Vagina (tissue), 2 donors: ENCODE results near the gene NXF3. TPM values are rescaled to one million over a fixed set of nuclear protein-coding genes. Genes with fewer than 3 reads are reported as not detected.

Source experiments
- DNase-seq, 2 donors: peaks; one replicate each; pipeline ENCODE4 v3.0.0-alpha.2; 2017; ENCODE audit errors: extremely low spot score in 2 of 2
- H3K27ac ChIP-seq: fragments of 200-600 bp; sonication (generic); one replicate; pipeline ENCODE4 v1.5.1; 2019
- H3K27me3 ChIP-seq: fragments of 200-600 bp; sonication (generic); one replicate; pipeline ENCODE4 v1.5.1; 2019
- H3K36me3 ChIP-seq, 2 donors: fragments of 200-600 bp; sonication (generic); one replicate each; pipeline ENCODE4 v1.5.1; 2017 to 2019
- H3K4me1 ChIP-seq: fragments of 200-600 bp; sonication (generic); one replicate; pipeline ENCODE4 v1.5.1; 2019
- H3K4me3 ChIP-seq, 2 donors: fragments of 200-600 bp; sonication (generic); 1 replicate in 1 of 2; 2 replicates in 1 of 2; pipeline ENCODE4 v1.5.1; 2016 to 2019
- H3K9me3 ChIP-seq: fragments of 200-600 bp; sonication (generic); one replicate; pipeline ENCODE4 v1.5.1; 2019
- CTCF ChIP-seq, 3 experiments: fragments of 450-650 bp in 2 of 3; fragments of 200-600 bp in 1 of 3; sonication (generic) in 1 of 3; IDR thresholded peaks; one replicate each; pipeline ENCODE4 v1.5.1; 2017 to 2019; ENCODE audit warnings: antibody characterized with exemption in 3 of 3, mild to moderate bottlenecking in 2 of 3, moderate library complexity in 2 of 3
- POLR2A ChIP-seq, 2 donors: fragments of 450-650 bp; IDR thresholded peaks; one replicate each; pipeline ENCODE4 v1.6.1; 2017; ENCODE audit warnings: antibody characterized with exemption in 2 of 2, mild to moderate bottlenecking in 2 of 2, moderate library complexity in 2 of 2
- POLR2AphosphoS5 ChIP-seq, 2 donors: sonication (generic); formaldehyde crosslinking; IDR thresholded peaks; one replicate each; pipeline ENCODE4 v1.9.0; 2017; ENCODE audit warnings: antibody characterized with exemption in 2 of 2, mild to moderate bottlenecking in 2 of 2, low read depth in 1 of 2; ENCODE audit not compliant: insufficient read depth in 1 of 2
- intact Hi-C: fragments of 100-400 bp; cut with DNase I; formaldehyde crosslinking; loops from one replicate; pipeline ENCODE4 v1.15.1; 2023
- total RNA-seq: library from RNA; depleted of rRNA; stranded (reverse); fragments of >200 nt; gene quantifications from one replicate; pipeline ENCODE4 v1.2.3, GENCODE V29; 2016

Gene NXF3
- total RNA-seq, 1 donor from 2014 or later: not detected

GRCh38 chrX:103101299-103102042 is 8.5 kb upstream of the NXF3 start:
- no peak overlapping the region for H3K4me3 ChIP-seq
- H3K36me3 ChIP-seq: no peaks in the 10 kb centered on the region
- no peaks in the 10 kb centered on the region for H3K9me3 ChIP-seq
- H3K27ac ChIP-seq: no peak overlapping the region
- TF ChIP-seq POLR2AphosphoS5 (IDR thresholded peaks at IDR 0.05; ENCODE audit: insufficient read depth in 1 of 2, low read depth in 1 of 2) (no peak), POLR2A (IDR thresholded peaks at IDR 0.05) (no peak), CTCF (IDR thresholded peaks at IDR 0.05) (no peak)
- H3K27me3 ChIP-seq: no peaks in the 10 kb centered on the region
- intact Hi-C loops: no loop called here
- no peaks in the 10 kb centered on the region for H3K4me1 ChIP-seq
- no peak for DNase-seq

DNA sequence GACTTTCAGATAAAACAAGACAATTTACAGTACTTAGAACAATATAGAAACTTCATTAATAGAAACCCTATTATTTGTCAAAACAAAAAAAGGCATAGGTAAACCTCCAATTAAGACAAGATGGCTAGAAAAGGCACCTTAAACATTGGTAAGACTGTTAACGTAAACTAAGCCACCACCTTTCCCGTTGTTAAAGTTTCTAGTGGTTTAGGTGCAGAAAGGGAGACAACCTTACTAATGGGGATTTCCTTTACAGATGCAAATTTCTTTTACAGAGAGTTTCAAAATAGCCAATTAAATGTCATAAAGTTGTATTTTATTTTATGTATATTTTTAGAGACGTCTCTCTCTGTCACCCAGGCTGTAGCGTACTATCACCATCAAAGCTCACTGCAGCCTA is 7.5 kb upstream of the NXF3 start:
- H3K36me3 ChIP-seq: no peaks in the 10 kb centered on the region
- no peaks in the 10 kb centered on the region for H3K27me3 ChIP-seq
- DNase-seq: no peak
- H3K9me3 ChIP-seq: no peaks in the 10 kb centered on the region
- no peak for TF ChIP-seq POLR2AphosphoS5 (IDR thresholded peaks at IDR 0.05; ENCODE audit: insufficient read depth in 1 of 2, low read depth in 1 of 2)
- TF ChIP-seq POLR2A (IDR thresholded peaks at IDR 0.05): no peak
- TF ChIP-seq CTCF (IDR thresholded peaks at IDR 0.05): no peak
- intact Hi-C loops: no loop called here
- no peaks in the 10 kb centered on the region for H3K4me1 ChIP-seq
- H3K4me3 ChIP-seq: no peak overlapping the region
- H3K27ac ChIP-seq: no peak overlapping the region

DNA sequence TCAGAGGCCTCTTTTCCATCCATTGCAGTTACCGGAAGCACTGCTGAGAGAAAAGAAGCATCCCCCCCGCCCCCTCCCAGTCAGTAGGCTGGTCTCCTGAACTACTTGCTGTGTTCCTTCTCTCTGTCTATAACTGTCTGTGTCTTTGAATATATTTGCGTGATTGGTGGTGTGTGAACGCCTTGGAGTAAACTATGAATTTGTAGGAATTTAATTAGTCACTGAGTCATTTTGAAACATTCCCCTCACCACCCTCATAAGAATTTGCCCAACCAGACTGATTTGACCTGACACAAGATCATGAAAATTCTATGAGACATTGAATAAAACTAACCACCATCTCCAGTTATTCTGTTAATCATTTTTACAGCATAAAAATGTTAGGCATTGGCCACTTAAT is 6.7 kb upstream of the NXF3 start:
- no peak for TF ChIP-seq POLR2A (IDR thresholded peaks at IDR 0.05)
- no peak for TF ChIP-seq CTCF (IDR thresholded peaks at IDR 0.05)
- TF ChIP-seq POLR2AphosphoS5 (IDR thresholded peaks at IDR 0.05; ENCODE audit: insufficient read depth in 1 of 2, low read depth in 1 of 2): no peak
- intact Hi-C loops: no loop called here

DNA sequence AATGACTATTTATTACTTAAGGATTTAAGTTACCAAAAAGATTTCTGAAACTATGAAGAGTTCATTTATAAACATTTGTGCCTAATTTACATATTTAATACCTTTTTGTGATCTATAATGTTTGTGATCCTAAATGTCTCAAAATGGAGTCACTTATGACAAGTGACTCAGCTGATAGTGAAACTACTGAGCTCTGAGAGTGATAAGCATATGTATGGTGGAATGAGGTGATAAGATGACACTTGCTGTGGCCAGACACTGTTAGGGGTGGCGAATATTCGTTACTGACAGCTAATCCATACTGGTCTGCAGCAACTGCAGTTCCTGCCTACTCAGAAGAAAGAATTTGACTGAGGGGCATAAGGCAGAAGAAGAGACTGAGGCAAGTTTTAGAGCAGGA is 5.5 kb upstream of the NXF3 start:
- TF ChIP-seq POLR2AphosphoS5 (IDR thresholded peaks at IDR 0.05; ENCODE audit: insufficient read depth in 1 of 2, low read depth in 1 of 2): no peak
- TF ChIP-seq POLR2A (IDR thresholded peaks at IDR 0.05): no peak
- TF ChIP-seq CTCF (IDR thresholded peaks at IDR 0.05): no peak
- Histone ChIP-seq H3K36me3 (no peaks in the 10 kb centered on the region), H3K4me3 (no peak overlapping the region), H3K9me3 (no peaks in the 10 kb centered on the region), H3K4me1 (no peaks in the 10 kb centered on the region), H3K27me3 (no peaks in the 10 kb centered on the region), H3K27ac (no peak overlapping the region)
- no peak for DNase-seq
- intact Hi-C loops: no loop called here

More for the DNA sequence above, 6.7 kb upstream of the NXF3 start:
- Histone ChIP-seq H3K27ac (no peak overlapping the region), H3K36me3 (no peaks in the 10 kb centered on the region), H3K9me3 (no peaks in the 10 kb centered on the region), H3K27me3 (no peaks in the 10 kb centered on the region), H3K4me3 (no peak overlapping the region), H3K4me1 (no peaks in the 10 kb centered on the region)
- no peak for DNase-seq

GRCh38 chrX:103081051-103081450 is 11.9 kb downstream of the NXF3 start:
- TF ChIP-seq POLR2AphosphoS5 (IDR thresholded peaks at IDR 0.05; ENCODE audit: insufficient read depth in 1 of 2, low read depth in 1 of 2): no peak
- TF ChIP-seq POLR2A (IDR thresholded peaks at IDR 0.05): no peak
- no peak for TF ChIP-seq CTCF (IDR thresholded peaks at IDR 0.05)
- no peak overlapping the region for H3K4me3 ChIP-seq
- H3K27ac ChIP-seq: no peak overlapping the region
- intact Hi-C loops: no loop called here
- DNase-seq: no peak
- H3K4me1 ChIP-seq: no peaks in the 10 kb centered on the region
- H3K27me3 ChIP-seq: no peaks in the 10 kb centered on the region
- H3K9me3 ChIP-seq: no peaks in the 10 kb centered on the region
- H3K36me3 ChIP-seq: no peaks in the 10 kb centered on the region
